Suprapubic skin (tissue), 4 donors: ENCODE results near the gene ASB18. TPM values are rescaled to one million over a fixed set of nuclear protein-coding genes. Genes with fewer than 3 reads are reported as not detected.

Experiments used
- DNase-seq, 2 donors: peaks; one replicate each; pipeline ENCODE4 v3.0.0-alpha.2; 2019; ENCODE audit warnings: low spot score in 2 of 2
- H3K27ac ChIP-seq: fragments of 200-600 bp; sonication (generic); one replicate; pipeline ENCODE4 v1.5.1; 2019
- H3K27me3 ChIP-seq: fragments of 200-600 bp; sonication (generic); one replicate; pipeline ENCODE4 v1.5.1; 2019
- H3K36me3 ChIP-seq: fragments of 200-600 bp; sonication (generic); one replicate; pipeline ENCODE4 v1.5.1; 2019
- H3K4me1 ChIP-seq: fragments of 200-600 bp; sonication (generic); one replicate; pipeline ENCODE4 v1.5.1; 2019
- H3K4me3 ChIP-seq: fragments of 200-600 bp; sonication (generic); one replicate; pipeline ENCODE4 v1.5.1; 2019; ENCODE audit warnings: mild to moderate bottlenecking
- H3K9me3 ChIP-seq: fragments of 200-600 bp; sonication (generic); one replicate; pipeline ENCODE4 v1.5.1; 2019
- EP300 ChIP-seq: sonication (generic); formaldehyde crosslinking; IDR thresholded peaks from one replicate; pipeline ENCODE4 v1.6.1; 2017; ENCODE audit warnings: antibody characterized with exemption
- POLR2A ChIP-seq, 2 donors: fragments of 450-650 bp; IDR thresholded peaks; one replicate each; pipeline ENCODE4 v1.6.1; 2017; ENCODE audit warnings: antibody characterized with exemption in 2 of 2, mild to moderate bottlenecking in 2 of 2, moderate library complexity in 2 of 2
- POLR2AphosphoS5 ChIP-seq, 3 donors: sonication (generic); formaldehyde crosslinking; IDR thresholded peaks; one replicate each; pipeline ENCODE4 v1.6.1; 2017; ENCODE audit warnings: antibody characterized with exemption in 3 of 3
- WGBS: methylation state at CpG from one replicate; pipeline ENCODE4 v1.1.5; 2018; 5-methylcytosine and 5-hydroxymethylcytosine counted together
- total RNA-seq, 4 donors: library from RNA; depleted of rRNA; stranded (reverse); fragments of >200 nt; gene quantifications; one replicate each; pipeline ENCODE4 v1.1.0, GENCODE V29; 2016
- TF ChIP-seq, protein P1 (sequence below), 2 donors: fragments of 200-600 bp in 1 of 2; fragments of 450-650 bp in 1 of 2; sonication (generic) in 1 of 2; IDR thresholded peaks; one replicate each; pipeline ENCODE4 v1.5.1; 2016 to 2019; ENCODE audit warnings: antibody characterized with exemption in 2 of 2, mild to moderate bottlenecking in 1 of 2, moderate library complexity in 1 of 2

Gene ASB18
- total RNA-seq, 4 donors from 2014 or later: 0.13 TPM; not detected in 3

DNA sequence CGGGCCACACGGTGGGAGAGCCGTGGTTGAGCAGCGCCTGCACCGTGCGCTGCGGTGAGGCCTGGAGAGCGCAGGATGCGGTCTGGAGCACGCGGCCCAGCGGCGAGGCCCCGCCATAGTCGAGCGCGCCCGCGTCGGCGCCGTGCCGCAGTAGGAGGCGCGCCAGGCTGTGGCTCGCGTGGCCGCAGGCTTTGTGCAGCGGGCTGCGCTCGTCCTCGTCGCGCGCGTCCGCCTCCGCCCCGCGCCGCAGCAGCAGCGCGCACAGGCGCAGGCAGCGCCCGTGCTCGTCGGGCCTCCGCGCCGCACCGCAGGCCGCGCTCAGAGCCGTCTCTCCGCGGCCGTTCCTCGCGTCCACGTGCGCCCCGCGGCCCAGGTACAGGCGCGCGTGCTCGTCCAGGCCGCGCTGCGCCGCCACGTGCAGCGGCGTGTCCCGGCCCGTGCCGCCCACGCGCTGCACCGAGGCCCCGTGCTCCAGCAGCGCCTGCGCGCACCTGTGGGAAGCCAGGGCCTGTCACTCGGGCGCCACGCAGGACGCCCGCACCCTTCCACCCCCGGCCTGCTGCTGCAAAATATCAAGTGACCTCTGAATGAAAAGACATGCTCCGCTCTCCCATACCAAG lies 49.7 kb downstream of the ASB18 start:
- no peak for DNase-seq
- H3K27ac ChIP-seq: no peak overlapping the region
- H3K27me3 ChIP-seq: peaks cover 55% of the 10 kb centered on the region
- 80% methylated on average over 2 of the region's 92 CpGs for WGBS
- no peaks in the 10 kb centered on the region for H3K4me1 ChIP-seq
- TF ChIP-seq, protein P1, sequence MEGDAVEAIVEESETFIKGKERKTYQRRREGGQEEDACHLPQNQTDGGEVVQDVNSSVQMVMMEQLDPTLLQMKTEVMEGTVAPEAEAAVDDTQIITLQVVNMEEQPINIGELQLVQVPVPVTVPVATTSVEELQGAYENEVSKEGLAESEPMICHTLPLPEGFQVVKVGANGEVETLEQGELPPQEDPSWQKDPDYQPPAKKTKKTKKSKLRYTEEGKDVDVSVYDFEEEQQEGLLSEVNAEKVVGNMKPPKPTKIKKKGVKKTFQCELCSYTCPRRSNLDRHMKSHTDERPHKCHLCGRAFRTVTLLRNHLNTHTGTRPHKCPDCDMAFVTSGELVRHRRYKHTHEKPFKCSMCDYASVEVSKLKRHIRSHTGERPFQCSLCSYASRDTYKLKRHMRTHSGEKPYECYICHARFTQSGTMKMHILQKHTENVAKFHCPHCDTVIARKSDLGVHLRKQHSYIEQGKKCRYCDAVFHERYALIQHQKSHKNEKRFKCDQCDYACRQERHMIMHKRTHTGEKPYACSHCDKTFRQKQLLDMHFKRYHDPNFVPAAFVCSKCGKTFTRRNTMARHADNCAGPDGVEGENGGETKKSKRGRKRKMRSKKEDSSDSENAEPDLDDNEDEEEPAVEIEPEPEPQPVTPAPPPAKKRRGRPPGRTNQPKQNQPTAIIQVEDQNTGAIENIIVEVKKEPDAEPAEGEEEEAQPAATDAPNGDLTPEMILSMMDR (IDR thresholded peaks at IDR 0.05): no peak
- TF ChIP-seq POLR2AphosphoS5 (IDR thresholded peaks at IDR 0.05) (no peak), POLR2A (IDR thresholded peaks at IDR 0.05) (no peak), EP300 (no peak)
- no peaks in the 10 kb centered on the region for H3K9me3 ChIP-seq
- H3K36me3 ChIP-seq: no peaks in the 10 kb centered on the region
- no peak overlapping the region for H3K4me3 ChIP-seq

DNA sequence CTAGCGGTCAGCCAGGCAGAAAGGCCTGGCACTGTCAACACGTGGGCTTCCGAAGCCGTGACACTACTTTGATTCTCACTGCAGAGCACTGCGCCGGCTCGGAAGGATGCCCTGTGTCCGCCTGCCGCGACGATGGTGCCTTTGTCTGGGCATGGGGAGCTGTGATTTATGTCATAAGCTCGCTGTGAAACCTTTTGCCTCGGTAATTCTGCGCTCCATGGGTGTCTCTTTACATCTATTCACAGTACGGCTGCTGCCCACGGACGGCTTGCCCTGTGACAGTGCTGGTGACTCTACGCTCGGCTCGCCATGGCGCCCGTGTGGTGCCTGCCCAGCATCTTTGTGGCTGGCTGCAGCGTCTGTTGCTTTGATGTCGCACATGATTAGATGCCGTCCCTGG lies 52.9 kb downstream of the ASB18 start:
- Histone ChIP-seq H3K27ac (no peak overlapping the region), H3K4me3 (no peak overlapping the region), H3K36me3 (no peaks in the 10 kb centered on the region), H3K27me3 (peaks cover 45% of the 10 kb centered on the region), H3K9me3 (no peaks in the 10 kb centered on the region), H3K4me1 (no peaks in the 10 kb centered on the region)
- no peak for TF ChIP-seq POLR2AphosphoS5 (IDR thresholded peaks at IDR 0.05)
- TF ChIP-seq EP300: no peak
- no peak for TF ChIP-seq POLR2A (IDR thresholded peaks at IDR 0.05)
- TF ChIP-seq, protein P1 (IDR thresholded peaks at IDR 0.05): no peak
- DNase-seq: no peak
- 90% methylated on average over 22 of the region's 25 CpGs for WGBS

DNA sequence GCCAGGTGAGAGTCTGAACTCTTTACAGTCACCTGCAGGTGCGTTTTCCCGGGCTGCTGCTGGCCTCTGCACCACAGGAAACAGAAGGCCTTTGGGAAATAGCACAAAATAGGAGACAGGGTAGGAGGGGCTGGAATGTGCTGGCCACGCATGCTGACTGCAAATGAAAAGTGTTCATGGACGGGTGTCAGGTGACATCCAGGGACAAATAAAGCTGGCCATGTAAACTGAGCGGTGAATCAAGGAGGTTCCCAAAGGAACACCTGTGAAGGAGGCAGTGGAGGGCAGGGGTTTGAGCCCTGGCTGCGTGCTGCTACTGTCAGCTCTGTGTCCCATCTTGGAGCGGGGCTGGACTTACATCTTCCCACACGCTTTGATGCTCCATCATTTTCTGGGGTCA lies 53.7 kb downstream of the ASB18 start:
- H3K9me3 ChIP-seq: no peaks in the 10 kb centered on the region
- H3K27me3 ChIP-seq: peaks cover 38% of the 10 kb centered on the region
- no peak for DNase-seq
- H3K27ac ChIP-seq: no peak overlapping the region
- no peak for TF ChIP-seq POLR2AphosphoS5 (IDR thresholded peaks at IDR 0.05)
- no peak for TF ChIP-seq POLR2A (IDR thresholded peaks at IDR 0.05)
- TF ChIP-seq, protein P1 (IDR thresholded peaks at IDR 0.05): no peak
- no peak for TF ChIP-seq EP300
- no peaks in the 10 kb centered on the region for H3K4me1 ChIP-seq
- 81% methylated on average over 8 of the region's 8 CpGs for WGBS
- H3K4me3 ChIP-seq: no peak overlapping the region
- no peaks in the 10 kb centered on the region for H3K36me3 ChIP-seq

DNA sequence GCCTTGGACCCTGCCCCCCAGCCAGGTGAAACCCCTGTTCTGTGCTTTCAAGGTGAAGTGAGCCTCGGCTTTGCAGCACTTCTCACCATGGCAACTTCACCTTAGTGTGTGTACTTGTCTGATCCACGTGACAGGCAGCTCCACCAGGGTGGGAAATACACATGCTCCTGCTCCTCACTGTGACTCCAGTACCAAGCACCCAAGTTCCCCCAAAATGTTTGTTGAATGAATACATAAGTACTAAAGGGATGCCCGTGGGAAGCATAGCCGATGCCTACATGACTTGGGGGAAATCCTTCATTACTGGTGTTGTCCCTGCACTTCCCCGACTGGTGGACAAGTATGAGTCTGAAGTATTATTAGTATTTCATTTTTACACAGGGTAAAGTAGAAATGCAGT lies 54.2 kb downstream of the ASB18 start:
- Histone ChIP-seq H3K36me3 (no peaks in the 10 kb centered on the region), H3K4me1 (no peaks in the 10 kb centered on the region), H3K4me3 (no peak overlapping the region), H3K9me3 (no peaks in the 10 kb centered on the region), H3K27ac (no peak overlapping the region), H3K27me3 (peaks cover 35% of the 10 kb centered on the region)
- no peak for DNase-seq
- TF ChIP-seq EP300 (no peak), POLR2AphosphoS5 (IDR thresholded peaks at IDR 0.05) (no peak), POLR2A (IDR thresholded peaks at IDR 0.05) (no peak)
- TF ChIP-seq, protein P1 (IDR thresholded peaks at IDR 0.05): no peak
- 73% methylated on average over 5 of the region's 5 CpGs for WGBS

DNA sequence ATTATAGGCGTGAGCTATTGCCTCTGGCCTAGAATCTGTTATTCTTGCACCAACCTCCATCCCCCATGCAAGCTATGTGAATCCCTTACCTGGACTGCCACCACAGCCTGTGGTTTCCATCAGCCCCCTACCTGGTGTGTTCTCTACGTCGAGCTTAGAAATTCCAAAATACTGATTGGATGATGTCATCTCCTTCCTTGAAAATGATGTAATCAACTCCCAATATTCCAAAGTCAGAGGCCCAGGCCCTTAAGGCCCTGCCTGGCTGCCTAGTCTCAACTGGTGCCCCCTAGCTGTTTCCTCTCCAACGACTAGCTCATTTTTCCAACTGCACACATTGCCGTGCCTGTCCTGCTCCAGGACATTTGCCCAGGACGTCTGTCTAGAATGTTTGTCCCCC lies 54.7 kb downstream of the ASB18 start:
- DNase-seq: no peak
- Histone ChIP-seq H3K27ac (no peak overlapping the region), H3K36me3 (no peaks in the 10 kb centered on the region), H3K9me3 (no peaks in the 10 kb centered on the region), H3K27me3 (peaks cover 31% of the 10 kb centered on the region), H3K4me1 (no peaks in the 10 kb centered on the region), H3K4me3 (no peak overlapping the region)
- 59% methylated on average over 6 of the region's 6 CpGs for WGBS
- TF ChIP-seq, protein P1 (IDR thresholded peaks at IDR 0.05): no peak
- TF ChIP-seq EP300 (no peak), POLR2AphosphoS5 (IDR thresholded peaks at IDR 0.05) (no peak), POLR2A (IDR thresholded peaks at IDR 0.05) (no peak)
